NT2/D1 (cell line): ENCODE results near the gene RNF19B.

ENCODE experiments used
- DNase-seq: peaks from one replicate; pipeline ENCODE4 v3.0.0-alpha.2; 2011; ENCODE audit warnings: low read depth, low spot score
- H3K27me3 ChIP-seq: 2 replicates; pipeline ENCODE4 v1.6.0; 2011; ENCODE audit warnings: mild to moderate bottlenecking; ENCODE audit not compliant: insufficient read length, insufficient read depth
- H3K36me3 ChIP-seq: 2 replicates; pipeline ENCODE4 v1.6.1; 2011; ENCODE audit warnings: mild to moderate bottlenecking, low read length, mixed read lengths; ENCODE audit not compliant: insufficient read depth, insufficient read length
- H3K4me1 ChIP-seq: 2 replicates; pipeline ENCODE4 v1.5.1; 2011; ENCODE audit not compliant: insufficient read depth, insufficient read length
- H3K4me3 ChIP-seq: 2 replicates; pipeline ENCODE4 v1.5.1; 2011; ENCODE audit warnings: low read depth; ENCODE audit not compliant: insufficient read length
- H3K9ac ChIP-seq: 2 replicates; pipeline ENCODE4 v1.6.0; 2011; ENCODE audit warnings: low read depth; ENCODE audit not compliant: insufficient read length
- H3K9me3 ChIP-seq: 2 replicates; pipeline ENCODE4 v1.5.1; 2011; ENCODE audit warnings: mild to moderate bottlenecking, low read length; ENCODE audit not compliant: insufficient read depth
- SUZ12 ChIP-seq: IDR thresholded peaks from 2 replicates; pipeline ENCODE4 v1.6.1; 2011; ENCODE audit not compliant: insufficient read length, insufficient read depth; ENCODE audit errors: extremely low read depth
- YY1 ChIP-seq: IDR thresholded peaks from 2 replicates; pipeline ENCODE4 v1.6.1; 2011; ENCODE audit not compliant: insufficient read length, insufficient read depth
- ZNF274 ChIP-seq: IDR thresholded peaks from 2 replicates; pipeline ENCODE4 v1.6.1; 2011; ENCODE audit warnings: mild to moderate bottlenecking, low read depth, low read length

Gene RNF19B

DNA sequence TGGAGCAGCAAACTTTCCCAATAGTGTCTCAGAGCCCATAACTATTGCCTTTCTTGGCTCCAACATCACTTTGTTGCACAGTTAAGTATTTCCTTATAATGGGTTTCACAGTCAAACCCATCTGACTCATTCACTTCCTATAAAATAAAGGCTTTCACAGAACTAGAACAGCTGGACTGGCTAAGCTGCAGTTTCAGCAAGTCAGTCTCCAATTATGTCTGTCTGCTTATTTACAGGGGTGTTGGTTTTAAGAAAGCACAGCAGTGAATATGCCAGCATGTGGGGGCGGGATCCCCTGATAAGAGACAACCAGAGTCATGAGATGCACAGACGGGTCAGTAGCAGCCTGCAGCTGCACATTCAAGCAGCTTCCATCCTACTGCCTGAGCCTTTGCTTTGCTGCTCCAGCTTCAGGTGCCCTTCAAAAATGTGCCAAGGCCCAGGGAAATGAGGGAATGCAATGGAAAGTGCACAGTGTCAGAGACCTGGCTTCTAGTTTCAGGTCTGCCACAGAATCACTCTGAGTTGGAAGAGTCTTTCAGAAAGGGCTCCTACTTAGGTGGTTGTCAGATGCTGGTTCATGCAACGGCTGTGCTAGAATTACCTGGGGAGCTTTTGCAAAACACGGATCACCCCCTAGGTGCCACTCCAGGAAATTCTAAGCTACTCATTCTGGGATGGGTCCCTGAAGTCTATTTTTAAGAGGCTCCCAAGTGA is 24.8 kb downstream of the RNF19B start:
- H3K36me3 ChIP-seq: peaks cover 72% of the 10 kb centered on the region
- H3K27me3 ChIP-seq: no peaks in the 10 kb centered on the region
- no peak overlapping the region for H3K9ac ChIP-seq
- peaks cover 4% of the 10 kb centered on the region for H3K4me1 ChIP-seq
- no peaks in the 10 kb centered on the region for H3K9me3 ChIP-seq
- no peak for TF ChIP-seq YY1
- no peak for TF ChIP-seq ZNF274
- TF ChIP-seq SUZ12: no peak
- no peak for DNase-seq
- no peak overlapping the region for H3K4me3 ChIP-seq

DNA sequence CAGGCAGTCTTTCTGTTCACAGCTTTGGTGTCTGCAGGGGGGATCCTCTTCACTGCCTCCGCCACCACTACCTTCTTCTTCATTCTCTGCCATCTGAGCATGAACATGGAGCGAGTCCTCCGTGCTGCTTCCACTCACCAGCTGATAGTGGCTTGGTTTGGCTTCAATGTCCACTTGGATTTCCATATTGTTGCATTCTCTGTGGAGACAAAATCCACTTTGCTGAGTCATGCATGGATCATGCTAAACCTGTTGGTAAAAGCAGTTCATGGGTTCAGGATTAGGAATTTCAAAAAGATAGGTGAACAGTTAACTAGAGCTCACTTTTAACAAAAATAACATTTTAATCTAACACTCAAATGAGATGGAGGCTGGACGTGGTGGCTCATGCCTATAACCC is 27.5 kb downstream of the RNF19B start:
- Histone ChIP-seq H3K4me3 (no peak overlapping the region), H3K27me3 (no peaks in the 10 kb centered on the region), H3K36me3 (peaks cover 49% of the 10 kb centered on the region), H3K9me3 (no peaks in the 10 kb centered on the region), H3K9ac (no peak overlapping the region), H3K4me1 (peaks cover under 1% of the 10 kb centered on the region)
- TF ChIP-seq SUZ12 (no peak), ZNF274 (no peak), YY1 (no peak)
- DNase-seq: no peak

DNA sequence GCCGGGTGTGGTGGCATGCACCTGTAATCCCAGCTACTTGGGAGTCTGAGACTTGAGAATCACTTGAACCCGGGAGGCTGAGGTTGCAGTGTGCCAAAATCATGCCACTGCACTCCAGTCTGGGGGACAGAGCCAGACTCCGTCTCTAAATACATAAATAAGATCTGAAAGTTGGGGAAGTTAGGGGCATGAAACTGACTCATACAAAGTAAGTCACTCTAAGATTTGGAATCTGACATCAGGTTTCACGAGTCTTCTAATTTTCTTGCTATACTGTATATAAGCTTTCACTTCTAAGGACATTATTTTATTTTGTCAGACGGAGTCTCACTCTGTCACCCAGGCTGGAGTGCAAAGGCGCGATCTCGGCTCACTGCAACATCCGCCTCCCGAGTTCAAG is 30.1 kb downstream of the RNF19B start:
- Histone ChIP-seq H3K4me1 (no peaks in the 10 kb centered on the region), H3K4me3 (no peak overlapping the region), H3K9ac (no peak overlapping the region), H3K36me3 (peaks cover 29% of the 10 kb centered on the region), H3K9me3 (no peaks in the 10 kb centered on the region), H3K27me3 (no peaks in the 10 kb centered on the region)
- DNase-seq: no peak
- TF ChIP-seq SUZ12 (no peak), YY1 (no peak), ZNF274 (no peak)

DNA sequence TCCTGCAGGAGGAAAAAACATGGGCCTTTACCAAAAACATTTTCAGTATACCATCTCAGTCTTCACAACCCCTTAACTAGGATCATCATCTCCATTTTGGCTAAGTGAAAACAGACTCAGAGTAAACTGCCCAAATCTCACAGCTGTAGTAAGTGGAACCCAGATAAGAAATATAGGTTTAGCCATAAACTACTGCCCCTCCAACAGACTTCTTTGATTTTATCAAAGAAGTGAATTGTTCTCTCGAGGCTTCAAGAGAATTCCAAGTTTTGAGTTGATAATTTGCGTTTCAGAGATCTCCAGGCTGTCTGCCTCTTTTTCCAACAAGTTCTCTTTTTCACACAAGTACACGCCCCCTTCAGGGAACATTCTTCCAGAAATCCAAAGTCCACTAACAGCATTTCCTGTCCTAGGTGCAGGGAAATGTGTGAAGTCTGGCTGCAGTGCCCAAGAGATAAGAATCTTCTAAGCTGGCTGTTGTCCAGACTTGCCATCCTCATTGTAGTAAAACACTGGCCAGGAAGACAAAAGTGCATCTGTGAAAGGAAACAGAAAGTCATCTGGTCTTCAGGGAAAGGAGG is 30.8 kb downstream of the RNF19B start:
- Histone ChIP-seq H3K4me1 (no peaks in the 10 kb centered on the region), H3K9ac (peak overlapping the region; percentile 21), H3K27me3 (no peaks in the 10 kb centered on the region), H3K4me3 (no peak overlapping the region), H3K9me3 (no peaks in the 10 kb centered on the region), H3K36me3 (peaks cover 29% of the 10 kb centered on the region)
- DNase-seq: no peak
- TF ChIP-seq ZNF274: no peak
- no peak for TF ChIP-seq YY1
- no peak for TF ChIP-seq SUZ12

DNA sequence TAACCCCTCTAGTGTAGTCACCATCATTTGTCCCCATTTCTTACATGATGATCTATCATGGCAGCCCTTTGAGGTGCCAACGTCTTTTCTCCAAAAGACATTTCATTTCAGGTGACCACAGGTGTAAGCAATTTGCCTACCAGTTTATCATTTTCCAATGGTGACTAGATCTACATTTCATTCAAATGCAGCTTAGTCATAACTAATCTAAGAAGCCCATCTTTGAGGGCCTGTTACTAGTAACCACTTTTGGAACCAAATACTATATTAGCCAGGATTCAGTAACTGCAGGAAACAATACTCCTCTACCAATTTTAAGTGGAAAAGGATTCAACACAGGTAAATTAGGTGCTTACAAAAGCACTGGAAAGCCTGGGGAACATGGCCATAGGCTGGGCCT is 32.8 kb downstream of the RNF19B start:
- H3K4me3 ChIP-seq: no peak overlapping the region
- DNase-seq: no peak
- peaks cover 7% of the 10 kb centered on the region; the same call in 1 of the 2 replicates for H3K9me3 ChIP-seq
- TF ChIP-seq YY1: no peak
- TF ChIP-seq ZNF274: no peak
- TF ChIP-seq SUZ12: no peak
- peaks cover 15% of the 10 kb centered on the region for H3K36me3 ChIP-seq
- no peak overlapping the region for H3K9ac ChIP-seq
- H3K27me3 ChIP-seq: peaks cover 19% of the 10 kb centered on the region
- H3K4me1 ChIP-seq: no peaks in the 10 kb centered on the region

DNA sequence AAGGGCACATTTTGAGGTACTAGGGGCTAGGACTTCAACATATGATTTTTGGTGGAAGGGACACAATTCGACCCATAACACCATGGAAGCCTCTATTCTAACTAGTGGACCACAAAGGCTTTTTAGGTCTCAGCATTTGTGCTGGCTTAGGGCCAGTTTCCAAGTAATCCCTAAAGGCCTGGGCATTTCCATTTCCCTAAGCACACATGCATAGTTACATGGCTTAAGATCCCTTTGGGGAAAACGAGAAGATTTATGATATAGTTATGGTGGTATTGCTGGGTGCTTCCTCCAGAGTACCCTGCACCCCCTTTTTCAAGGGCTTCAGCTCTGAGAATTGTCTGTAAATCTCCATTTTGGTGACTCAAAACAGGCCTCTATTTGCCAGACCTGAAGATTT is 35.2 kb downstream of the RNF19B start:
- Histone ChIP-seq H3K9me3 (peaks cover 7% of the 10 kb centered on the region; the same call in 1 of the 2 replicates), H3K4me3 (no peak overlapping the region), H3K4me1 (no peaks in the 10 kb centered on the region), H3K27me3 (peaks cover 36% of the 10 kb centered on the region), H3K36me3 (no peaks in the 10 kb centered on the region), H3K9ac (no peak overlapping the region)
- DNase-seq: no peak
- TF ChIP-seq SUZ12 (no peak), ZNF274 (no peak), YY1 (no peak)

DNA sequence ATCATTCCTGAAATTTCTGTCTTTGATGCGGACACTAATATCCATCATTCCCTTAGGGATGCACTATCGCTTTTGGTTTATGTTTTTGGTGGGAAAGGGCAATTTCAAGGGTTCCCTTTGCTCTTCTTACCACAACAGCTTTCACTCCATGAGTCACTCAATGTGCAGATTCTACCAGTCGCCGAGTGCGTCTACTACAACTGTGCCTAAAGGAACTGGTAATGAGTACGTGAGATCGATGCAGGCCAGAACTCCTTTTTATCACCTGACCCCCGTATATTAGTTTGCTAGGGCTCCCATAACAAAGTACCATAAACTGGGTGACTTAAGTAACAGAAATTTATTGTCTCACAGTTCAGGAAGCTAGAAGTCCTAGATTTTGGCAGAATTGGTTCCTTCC is 35.9 kb downstream of the RNF19B start:
- H3K4me1 ChIP-seq: no peaks in the 10 kb centered on the region
- peaks cover 7% of the 10 kb centered on the region; the same call in 1 of the 2 replicates for H3K9me3 ChIP-seq
- no peak for TF ChIP-seq SUZ12
- TF ChIP-seq ZNF274: no peak
- no peak for TF ChIP-seq YY1
- H3K36me3 ChIP-seq: no peaks in the 10 kb centered on the region
- H3K27me3 ChIP-seq: peaks cover 42% of the 10 kb centered on the region
- H3K9ac ChIP-seq: no peak overlapping the region
- no peak for DNase-seq
- H3K4me3 ChIP-seq: no peak overlapping the region
